ENCODE results near the gene PRUNE2. TPM values are rescaled to one million over a fixed set of nuclear protein-coding genes. Genes with fewer than 3 reads are reported as not detected.

The PRUNE2 gene
- polyA plus RNA-seq, 1 of the 3 experiments (the other 2 are of a cell fraction): 13.0 TPM

DNA sequence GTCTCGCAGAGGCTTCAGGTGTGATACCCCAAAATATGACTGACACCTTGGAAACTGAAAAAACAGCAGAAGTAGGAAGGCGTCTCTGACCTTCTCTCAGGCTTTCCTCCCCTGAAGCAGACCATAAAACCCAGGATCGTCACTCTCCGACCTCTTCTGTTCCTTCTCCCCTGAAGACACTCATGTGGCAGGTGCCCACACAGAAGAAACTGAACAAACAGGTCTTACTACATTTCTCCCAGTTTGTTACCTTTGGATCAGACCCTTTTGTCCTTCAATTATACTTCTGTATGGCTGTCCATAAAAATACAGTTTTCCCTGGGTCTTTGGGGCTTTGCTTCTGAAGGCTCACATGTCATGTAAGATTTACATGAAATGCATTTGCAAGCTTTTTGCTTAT, 10.3 kb upstream of the PRUNE2 start:
- Histone ChIP-seq H3K79me2 (ENCODE audit: insufficient read depth) (no peaks in the 10 kb centered on the region), H4K20me1 (ENCODE audit: insufficient read depth) (no peaks in the 10 kb centered on the region), H3K4me2 (no peak overlapping the region), H3K4me1 (ENCODE audit: control insufficient read depth in 1 of 2, insufficient read depth in 2 of 2, low read depth in 1 of 2, low read length in 1 of 2) (no peaks in the 10 kb centered on the region), H3K27ac (ENCODE audit: low read depth in 2 of 2, low read length in 1 of 2) (no peak overlapping the region), H3K4me3 (ENCODE audit: low read depth in 2 of 2, low read length in 1 of 2) (no peak overlapping the region), H2AFZ (ENCODE audit: low read depth) (no peak overlapping the region), H3F3A (replicated peaks; ENCODE audit: insufficient read depth) (peaks cover 7% of the 10 kb centered on the region), H3K9me2 (no peaks in the 10 kb centered on the region), H3K36me3 (replicated peaks in 1 of 2; ENCODE audit: control insufficient read depth in 1 of 2, insufficient read depth in 2 of 2, low read length in 1 of 2) (no peaks in the 10 kb centered on the region), H3K9ac (no peak overlapping the region), H3K9me3 (no peaks in the 10 kb centered on the region), H3K27me3 (ENCODE audit: insufficient read depth) (peaks cover 20% of the 10 kb centered on the region; the same call in 1 of the 2 replicates)
- no peak for DNase-seq
- POLR2A ChIA-PET: no interaction called here
- WGBS (ENCODE audit: low lambda C conversion rate): 12% methylated on average over 4 of the region's 4 CpGs
- CTCF ChIA-PET: no interaction called here
- TF ChIP-seq MXI1 (IDR thresholded peaks at IDR 0.05; ENCODE audit: low read depth, low read length) (no peak), ELF1 (IDR thresholded peaks at IDR 0.05) (no peak), EZH2phosphoT487 (IDR thresholded peaks at IDR 0.05; ENCODE audit: borderline replicate concordance, low read depth) (no peak), JUND (IDR thresholded peaks at IDR 0.05) (no peak), NFIC (IDR thresholded peaks at IDR 0.05; ENCODE audit: borderline replicate concordance) (no peak), CHD2 (IDR thresholded peaks at IDR 0.05; ENCODE audit: low read length, partially characterized antibody) (no peak), FOXJ3 (CRISPR knock-in tag; IDR thresholded peaks at IDR 0.05) (no peak), FOXM1 (IDR thresholded peaks at IDR 0.05; ENCODE audit: low read depth) (no peak), SMC3 (IDR thresholded peaks at IDR 0.05; ENCODE audit: low read depth, low read length) (no peak)
- TF ChIP-seq, protein P1, sequence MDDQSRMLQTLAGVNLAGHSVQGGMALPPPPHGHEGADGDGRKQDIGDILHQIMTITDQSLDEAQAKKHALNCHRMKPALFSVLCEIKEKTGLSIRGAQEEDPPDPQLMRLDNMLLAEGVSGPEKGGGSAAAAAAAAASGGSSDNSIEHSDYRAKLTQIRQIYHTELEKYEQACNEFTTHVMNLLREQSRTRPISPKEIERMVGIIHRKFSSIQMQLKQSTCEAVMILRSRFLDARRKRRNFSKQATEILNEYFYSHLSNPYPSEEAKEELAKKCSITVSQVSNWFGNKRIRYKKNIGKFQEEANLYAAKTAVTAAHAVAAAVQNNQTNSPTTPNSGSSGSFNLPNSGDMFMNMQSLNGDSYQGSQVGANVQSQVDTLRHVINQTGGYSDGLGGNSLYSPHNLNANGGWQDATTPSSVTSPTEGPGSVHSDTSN (IDR thresholded peaks at IDR 0.05): no peak
- TF ChIP-seq, protein P2, sequence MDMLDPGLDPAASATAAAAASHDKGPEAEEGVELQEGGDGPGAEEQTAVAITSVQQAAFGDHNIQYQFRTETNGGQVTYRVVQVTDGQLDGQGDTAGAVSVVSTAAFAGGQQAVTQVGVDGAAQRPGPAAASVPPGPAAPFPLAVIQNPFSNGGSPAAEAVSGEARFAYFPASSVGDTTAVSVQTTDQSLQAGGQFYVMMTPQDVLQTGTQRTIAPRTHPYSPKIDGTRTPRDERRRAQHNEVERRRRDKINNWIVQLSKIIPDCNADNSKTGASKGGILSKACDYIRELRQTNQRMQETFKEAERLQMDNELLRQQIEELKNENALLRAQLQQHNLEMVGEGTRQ (IDR thresholded peaks at IDR 0.05; ENCODE audit: borderline replicate concordance, low read depth, low read length): no peak

DNA sequence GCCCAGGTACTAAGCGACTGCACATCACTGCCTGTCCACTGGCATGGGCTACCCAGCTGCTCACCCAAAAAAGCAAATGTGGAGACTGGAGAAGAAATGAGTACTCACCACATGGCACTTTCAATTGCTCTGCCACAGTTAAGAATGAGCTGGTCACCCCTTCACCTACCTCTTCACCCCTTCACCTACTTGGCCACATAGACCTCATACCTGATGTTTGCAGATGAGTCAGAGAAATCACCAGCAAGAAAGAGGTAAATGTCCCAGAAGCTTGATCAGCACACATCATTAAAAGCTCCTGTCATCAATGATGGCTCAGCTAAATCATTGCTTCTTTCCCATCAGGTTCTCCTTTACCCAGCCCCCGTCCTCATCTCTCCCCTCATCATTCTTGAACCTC, 7.6 kb upstream of the PRUNE2 start:
- no peaks in the 10 kb centered on the region for H3K4me1 ChIP-seq (ENCODE audit: control insufficient read depth in 1 of 2, insufficient read depth in 2 of 2, low read depth in 1 of 2, low read length in 1 of 2)

More for the DNA sequence above, 7.6 kb upstream of the PRUNE2 start:
- Histone ChIP-seq H3K9me3 (no peaks in the 10 kb centered on the region), H3K9me2 (no peaks in the 10 kb centered on the region), H3K4me2 (no peak overlapping the region), H3K79me2 (ENCODE audit: insufficient read depth) (no peaks in the 10 kb centered on the region), H3K27me3 (ENCODE audit: insufficient read depth) (peaks cover 6% of the 10 kb centered on the region; the same call in 1 of the 2 replicates), H3K9ac (no peak overlapping the region), H3F3A (replicated peaks; ENCODE audit: insufficient read depth) (peaks cover 7% of the 10 kb centered on the region), H2AFZ (ENCODE audit: low read depth) (no peak overlapping the region), H3K36me3 (replicated peaks in 1 of 2; ENCODE audit: control insufficient read depth in 1 of 2, insufficient read depth in 2 of 2, low read length in 1 of 2) (no peaks in the 10 kb centered on the region), H3K27ac (ENCODE audit: low read depth in 2 of 2, low read length in 1 of 2) (no peak overlapping the region), H4K20me1 (ENCODE audit: insufficient read depth) (no peaks in the 10 kb centered on the region), H3K4me3 (ENCODE audit: low read depth in 2 of 2, low read length in 1 of 2) (no peak overlapping the region)
- DNase-seq: no peak
- ChIA-PET POLR2A (no interaction called here), CTCF (no interaction called here)
- 15% methylated on average over 2 of the region's 2 CpGs for WGBS (ENCODE audit: low lambda C conversion rate)
- TF ChIP-seq POLR2AphosphoS5 (IDR thresholded peaks at IDR 0.05; ENCODE audit: low read depth, low read length): no peak
- no peak for TF ChIP-seq EZH2phosphoT487 (IDR thresholded peaks at IDR 0.05; ENCODE audit: borderline replicate concordance, low read depth)
- TF ChIP-seq TCF12 (IDR thresholded peaks at IDR 0.05): no peak
- TF ChIP-seq, protein P2 (IDR thresholded peaks at IDR 0.05; ENCODE audit: borderline replicate concordance, low read depth, low read length): no peak
- TF ChIP-seq, protein P3, sequence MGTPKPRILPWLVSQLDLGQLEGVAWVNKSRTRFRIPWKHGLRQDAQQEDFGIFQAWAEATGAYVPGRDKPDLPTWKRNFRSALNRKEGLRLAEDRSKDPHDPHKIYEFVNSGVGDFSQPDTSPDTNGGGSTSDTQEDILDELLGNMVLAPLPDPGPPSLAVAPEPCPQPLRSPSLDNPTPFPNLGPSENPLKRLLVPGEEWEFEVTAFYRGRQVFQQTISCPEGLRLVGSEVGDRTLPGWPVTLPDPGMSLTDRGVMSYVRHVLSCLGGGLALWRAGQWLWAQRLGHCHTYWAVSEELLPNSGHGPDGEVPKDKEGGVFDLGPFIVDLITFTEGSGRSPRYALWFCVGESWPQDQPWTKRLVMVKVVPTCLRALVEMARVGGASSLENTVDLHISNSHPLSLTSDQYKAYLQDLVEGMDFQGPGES (IDR thresholded peaks at IDR 0.05; ENCODE audit: low read depth, low read length): no peak
- TF ChIP-seq ELF1 (IDR thresholded peaks at IDR 0.05): no peak
- TF ChIP-seq EP300 (IDR thresholded peaks at IDR 0.05; ENCODE audit: borderline replicate concordance in 1 of 2, low read depth in 1 of 2, low read length in 1 of 2): no peak
- no peak for TF ChIP-seq JUND (IDR thresholded peaks at IDR 0.05)
- TF ChIP-seq RAD21 (IDR thresholded peaks at IDR 0.05; ENCODE audit: low read length): no peak
- no peak for TF ChIP-seq NFIC (IDR thresholded peaks at IDR 0.05; ENCODE audit: borderline replicate concordance)
- no peak for TF ChIP-seq RFX5 (IDR thresholded peaks at IDR 0.05; ENCODE audit: low read length)
